ENCODE data around the gene DYNC1I1. TPM values are rescaled to one million over a fixed set of nuclear protein-coding genes. Genes with fewer than 3 reads are reported as not detected.

DYNC1I1 gene
- total RNA-seq, 1 experiment from 2014 or later, result 3.2 TPM

GRCh38 chr7:96059075-96059474 is 286.7 kb downstream of the DYNC1I1 start:
- H2AK5ac ChIP-seq (ENCODE audit: insufficient read length, low read length), result no peak overlapping the region
- H2BK5ac ChIP-seq (ENCODE audit: insufficient read length, low read length), result no peak overlapping the region
- no peak overlapping the region for H4K5ac ChIP-seq (ENCODE audit: insufficient read length, low read depth, low read length)
- TF ChIP-seq, protein P1, sequence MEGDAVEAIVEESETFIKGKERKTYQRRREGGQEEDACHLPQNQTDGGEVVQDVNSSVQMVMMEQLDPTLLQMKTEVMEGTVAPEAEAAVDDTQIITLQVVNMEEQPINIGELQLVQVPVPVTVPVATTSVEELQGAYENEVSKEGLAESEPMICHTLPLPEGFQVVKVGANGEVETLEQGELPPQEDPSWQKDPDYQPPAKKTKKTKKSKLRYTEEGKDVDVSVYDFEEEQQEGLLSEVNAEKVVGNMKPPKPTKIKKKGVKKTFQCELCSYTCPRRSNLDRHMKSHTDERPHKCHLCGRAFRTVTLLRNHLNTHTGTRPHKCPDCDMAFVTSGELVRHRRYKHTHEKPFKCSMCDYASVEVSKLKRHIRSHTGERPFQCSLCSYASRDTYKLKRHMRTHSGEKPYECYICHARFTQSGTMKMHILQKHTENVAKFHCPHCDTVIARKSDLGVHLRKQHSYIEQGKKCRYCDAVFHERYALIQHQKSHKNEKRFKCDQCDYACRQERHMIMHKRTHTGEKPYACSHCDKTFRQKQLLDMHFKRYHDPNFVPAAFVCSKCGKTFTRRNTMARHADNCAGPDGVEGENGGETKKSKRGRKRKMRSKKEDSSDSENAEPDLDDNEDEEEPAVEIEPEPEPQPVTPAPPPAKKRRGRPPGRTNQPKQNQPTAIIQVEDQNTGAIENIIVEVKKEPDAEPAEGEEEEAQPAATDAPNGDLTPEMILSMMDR (conservative IDR thresholded peaks at IDR 0.05), result no peak
- no peak overlapping the region for H3K4ac ChIP-seq (ENCODE audit: low read depth, low read length)
- H3K4me2 ChIP-seq (ENCODE audit: insufficient read depth, insufficient read length, low read length), result no peak overlapping the region
- H4K91ac ChIP-seq (ENCODE audit: insufficient read length, low read depth, low read length), result no peak overlapping the region
- no peak for DNase-seq
- no peak overlapping the region for H2AFZ ChIP-seq (ENCODE audit: low read length)
- H2BK20ac ChIP-seq (ENCODE audit: low read depth, low read length, poor library complexity, severe bottlenecking), result no peak overlapping the region
- H3K18ac ChIP-seq (ENCODE audit: insufficient read length, low read depth, low read length), result no peak overlapping the region
- Mint-ChIP-seq H3K27me3 (ENCODE audit: low read depth) (0 out of 2 replicates have a peak, but pooled peaks cover 3% of the 10 kb centered on the region), H3K9me3 (no peaks in the 10 kb centered on the region), H3K4me1 (peaks cover 19 to 21% of the 10 kb centered on the region in 2 experiments), H3K4me3 (no peak overlapping the region), H3K36me3 (ENCODE audit: insufficient read depth in 1 of 3, low read depth in 3 of 3) (no peaks in the 10 kb centered on the region), H3K27ac (no peak overlapping the region)
- no peaks in the 10 kb centered on the region for H4K20me1 ChIP-seq (ENCODE audit: control insufficient read depth, insufficient read depth, insufficient read length)
- WGBS (ENCODE audit: extremely low coverage, insufficient read length, low lambda C conversion rate), result no CpG with 5 or more reads among the region's 1 CpG
- no peak overlapping the region for H4K8ac ChIP-seq (replicated peaks; ENCODE audit: insufficient read length, low read depth, low read length)
- H3K27ac ChIP-seq (ENCODE audit: insufficient read length, low read depth, low read length), result no peak overlapping the region
- peaks cover 4% of the 10 kb centered on the region; the same call in 1 of the 2 replicates for H3K4me1 ChIP-seq (ENCODE audit: insufficient read depth, low read length)
- H2BK120ac ChIP-seq (ENCODE audit: low read depth, low read length, poor library complexity, severe bottlenecking), result no peak overlapping the region
- H3K79me2 ChIP-seq (ENCODE audit: insufficient read depth, low read length), result no peaks in the 10 kb centered on the region
- H2BK15ac ChIP-seq (ENCODE audit: low read depth, low read length), result no peak overlapping the region
- H3K79me1 ChIP-seq (ENCODE audit: insufficient read depth, low read depth, low read length, poor library complexity, severe bottlenecking), result no peaks in the 10 kb centered on the region
- H3K9ac ChIP-seq (ENCODE audit: extremely low read depth, insufficient read length, low read length), result no peak overlapping the region
- H2BK12ac ChIP-seq (ENCODE audit: insufficient read length, low read depth, low read length), result no peak overlapping the region
- no peak overlapping the region for H3K56ac ChIP-seq (ENCODE audit: insufficient read length, low read depth, low read length)
- no peaks in the 10 kb centered on the region for H3K23me2 ChIP-seq (ENCODE audit: insufficient read length, low read depth, low read length, poor library complexity, severe bottlenecking)
- no peak overlapping the region for H3K14ac ChIP-seq (ENCODE audit: insufficient read depth, low read length)
- H3K23ac ChIP-seq (ENCODE audit: insufficient read length, low read depth, low read length), result no peak overlapping the region
- no peaks in the 10 kb centered on the region for H3K27me3 ChIP-seq (ENCODE audit: insufficient read depth, low read length)
- H3K9me3 ChIP-seq (ENCODE audit: control insufficient read depth, low read depth, low read length), result no peaks in the 10 kb centered on the region
- no peak overlapping the region for H3T11ph ChIP-seq (ENCODE audit: low read length)
